SK-N-SH (cell line): ENCODE data around the gene SEMA3B.
"Not testable (repeated sequence)": the region's sequence is repeated elsewhere in the genome, so short reads cannot be mapped to it uniquely, and the experiment has no call there.

ENCODE experiments used
- CHD2 ChIP-seq: fragments of 150-350 bp; IDR thresholded peaks from 2 replicates; pipeline ENCODE4 v1.6.1; 2018; ENCODE audit warnings: low read length; ENCODE audit not compliant: partially characterized antibody
- EP300 ChIP-seq, 2 experiments: IDR thresholded peaks; 2 replicates each; pipeline versions ENCODE4 v1.4.0 to v1.6.1; 2012; ENCODE audit warnings: borderline replicate concordance in 1 of 2, low read depth in 1 of 2, low read length in 1 of 2
- SIN3A ChIP-seq: IDR thresholded peaks from 2 replicates; pipeline ENCODE4 v1.6.1; 2012; ENCODE audit warnings: low read depth, mild to moderate bottlenecking, low read length, moderate library complexity, borderline replicate concordance
- TF ChIP-seq, protein P1 (sequence below): fragments of 200-600 bp; sonication (generic); IDR thresholded peaks from 2 replicates; pipeline ENCODE4 v1.6.1; 2017; ENCODE audit warnings: antibody characterized with exemption, mild to moderate bottlenecking, moderate library complexity

DNA sequence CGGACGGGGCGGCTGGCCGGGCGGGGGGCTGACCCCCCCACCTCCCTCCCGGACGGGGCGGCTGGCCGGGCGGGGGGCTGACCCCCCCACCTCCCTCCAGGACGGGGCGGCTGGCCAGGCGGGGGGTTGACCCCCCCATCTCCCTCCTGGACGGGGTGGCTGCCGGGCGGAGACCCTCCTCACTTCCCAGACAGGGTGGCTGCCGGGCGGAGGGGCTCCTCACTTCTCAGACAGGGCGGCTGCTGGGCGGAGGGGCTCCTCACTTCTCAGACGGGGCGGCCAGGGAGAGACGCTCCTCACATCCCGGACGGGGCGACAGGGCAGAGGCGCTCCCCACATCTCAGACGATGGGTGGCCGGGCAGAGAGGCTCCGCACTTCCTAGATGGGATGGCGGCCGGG lies 43.1 kb downstream of the SEMA3B start:
- not testable (repeated sequence) for TF ChIP-seq CHD2; EP300 (IDR thresholded peaks at IDR 0.05; ENCODE audit: borderline replicate concordance in 1 of 2, low read depth in 1 of 2, low read length in 1 of 2); SIN3A
- TF ChIP-seq, protein P1, sequence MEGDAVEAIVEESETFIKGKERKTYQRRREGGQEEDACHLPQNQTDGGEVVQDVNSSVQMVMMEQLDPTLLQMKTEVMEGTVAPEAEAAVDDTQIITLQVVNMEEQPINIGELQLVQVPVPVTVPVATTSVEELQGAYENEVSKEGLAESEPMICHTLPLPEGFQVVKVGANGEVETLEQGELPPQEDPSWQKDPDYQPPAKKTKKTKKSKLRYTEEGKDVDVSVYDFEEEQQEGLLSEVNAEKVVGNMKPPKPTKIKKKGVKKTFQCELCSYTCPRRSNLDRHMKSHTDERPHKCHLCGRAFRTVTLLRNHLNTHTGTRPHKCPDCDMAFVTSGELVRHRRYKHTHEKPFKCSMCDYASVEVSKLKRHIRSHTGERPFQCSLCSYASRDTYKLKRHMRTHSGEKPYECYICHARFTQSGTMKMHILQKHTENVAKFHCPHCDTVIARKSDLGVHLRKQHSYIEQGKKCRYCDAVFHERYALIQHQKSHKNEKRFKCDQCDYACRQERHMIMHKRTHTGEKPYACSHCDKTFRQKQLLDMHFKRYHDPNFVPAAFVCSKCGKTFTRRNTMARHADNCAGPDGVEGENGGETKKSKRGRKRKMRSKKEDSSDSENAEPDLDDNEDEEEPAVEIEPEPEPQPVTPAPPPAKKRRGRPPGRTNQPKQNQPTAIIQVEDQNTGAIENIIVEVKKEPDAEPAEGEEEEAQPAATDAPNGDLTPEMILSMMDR = not testable (repeated sequence)
